Mesenchymal stem cell (in vitro differentiated cells and primary cell): ENCODE data around the gene RFTN2.
"Not testable (repeated sequence)": the region's sequence is repeated elsewhere in the genome, so short reads cannot be mapped to it uniquely, and the experiment has no call there.

ENCODE experiments used
- DNase-seq: peaks from one replicate; pipeline ENCODE4 v3.0.0-alpha.2; 2013
- H2AFZ ChIP-seq: one replicate; pipeline ENCODE4 v1.6.1; 2013; ENCODE audit warnings: low read depth, mild to moderate bottlenecking, control low read depth, inconsistent platforms, low read length, moderate library complexity
- H2AK5ac ChIP-seq: 2 replicates; pipeline ENCODE4 v1.6.1; 2013; ENCODE audit warnings: low read length, moderate library complexity, mild to moderate bottlenecking, inconsistent platforms; ENCODE audit not compliant: severe bottlenecking
- H2BK120ac ChIP-seq: one replicate; pipeline ENCODE4 v1.6.1; 2013; ENCODE audit warnings: low read depth, mild to moderate bottlenecking, inconsistent platforms, low read length, moderate library complexity
- H2BK12ac ChIP-seq, 2 experiments: one replicate each; pipeline ENCODE4 v1.6.1; 2013; ENCODE audit warnings: inconsistent platforms in 2 of 2, low read length in 2 of 2, mild to moderate bottlenecking in 2 of 2, moderate library complexity in 2 of 2, control low read depth in 1 of 2
- H2BK15ac ChIP-seq: one replicate; pipeline ENCODE4 v1.6.1; 2013; ENCODE audit warnings: mild to moderate bottlenecking, low read depth, inconsistent platforms; ENCODE audit not compliant: poor library complexity, severe bottlenecking
- H2BK5ac ChIP-seq: 2 replicates; pipeline ENCODE4 v1.6.1; 2013; ENCODE audit warnings: low read depth, mild to moderate bottlenecking, low read length, control low read depth, inconsistent platforms; ENCODE audit not compliant: poor library complexity, severe bottlenecking
- H3K14ac ChIP-seq, 2 experiments: one replicate each; pipeline ENCODE4 v1.6.1; 2013; ENCODE audit warnings: inconsistent platforms in 2 of 2, low read length in 2 of 2, control low read depth in 1 of 2, mild to moderate bottlenecking in 1 of 2, moderate library complexity in 1 of 2
- H3K18ac ChIP-seq, 2 experiments: one replicate each; pipeline ENCODE4 v1.6.1; 2013; ENCODE audit warnings: inconsistent platforms in 2 of 2, low read length in 2 of 2, control low read depth in 1 of 2, low read depth in 1 of 2, mild to moderate bottlenecking in 1 of 2
- H3K23ac ChIP-seq, 2 experiments: one replicate each; pipeline ENCODE4 v1.6.1; 2013; ENCODE audit warnings: inconsistent platforms in 2 of 2, low read length in 2 of 2, mild to moderate bottlenecking in 2 of 2, moderate library complexity in 2 of 2, control low read depth in 1 of 2
- H3K27ac ChIP-seq: 2 replicates; pipeline ENCODE4 v1.5.1; 2013; ENCODE audit warnings: mild to moderate bottlenecking, moderate library complexity, low read length, control low read depth, inconsistent platforms; ENCODE audit not compliant: poor library complexity, severe bottlenecking
- H3K27me3 ChIP-seq, 2 experiments: 2 replicates each; pipeline versions ENCODE4 v1.6.1 to v1.7.0; 2013; ENCODE audit warnings: low read length in 2 of 2, mild to moderate bottlenecking in 2 of 2, moderate library complexity in 2 of 2, control low read depth in 1 of 2, inconsistent platforms in 1 of 2; ENCODE audit not compliant: control insufficient read depth in 1 of 2, insufficient read depth in 1 of 2
- H3K36me3 ChIP-seq, 2 experiments: 2 replicates each; pipeline versions ENCODE4 v1.6.1 to v1.7.0; 2013; ENCODE audit warnings: low read length in 2 of 2, control low read depth in 1 of 2, inconsistent platforms in 1 of 2, low read depth in 1 of 2, mild to moderate bottlenecking in 1 of 2; ENCODE audit not compliant: insufficient read depth in 2 of 2, control insufficient read depth in 1 of 2
- H3K4ac ChIP-seq, 2 experiments: one replicate each; pipeline ENCODE4 v1.6.1; 2013; ENCODE audit warnings: inconsistent platforms in 2 of 2, low read length in 2 of 2, mild to moderate bottlenecking in 2 of 2, moderate library complexity in 2 of 2, control low read depth in 1 of 2, low read depth in 1 of 2
- H3K4me1 ChIP-seq: 2 replicates; pipeline ENCODE4 v1.6.1; 2013; ENCODE audit warnings: low read depth, low read length, control low read depth; ENCODE audit not compliant: control insufficient read depth, insufficient read depth
- H3K4me2 ChIP-seq: 2 replicates; pipeline ENCODE4 v1.6.1; 2013; ENCODE audit warnings: low read length, mild to moderate bottlenecking, inconsistent platforms; ENCODE audit not compliant: poor library complexity, severe bottlenecking
- H3K4me3 ChIP-seq, 2 experiments: 2 replicates each; pipeline versions ENCODE4 v1.5.1 to v1.7.0; 2013; ENCODE audit warnings: low read length in 2 of 2, mild to moderate bottlenecking in 2 of 2, control low read depth in 1 of 2, low read depth in 1 of 2; ENCODE audit not compliant: insufficient read depth in 1 of 2
- H3K79me1 ChIP-seq: replicated peaks from 2 replicates; pipeline ENCODE4 v1.6.1; 2013; ENCODE audit warnings: mild to moderate bottlenecking, control low read depth, low read length, inconsistent platforms; ENCODE audit not compliant: poor library complexity, severe bottlenecking
- H3K9ac ChIP-seq: 2 replicates; pipeline ENCODE4 v1.7.0; 2013; ENCODE audit warnings: mild to moderate bottlenecking, low read length, moderate library complexity
- H3K9me3 ChIP-seq: 2 replicates; pipeline ENCODE4 v1.7.0; 2013; ENCODE audit warnings: mild to moderate bottlenecking, low read length; ENCODE audit not compliant: control insufficient read depth
- H4K8ac ChIP-seq: one replicate; pipeline ENCODE4 v1.6.1; 2013; ENCODE audit warnings: inconsistent platforms, mild to moderate bottlenecking, low read length, moderate library complexity
- H4K91ac ChIP-seq: one replicate; pipeline ENCODE4 v1.6.1; 2013; ENCODE audit warnings: mild to moderate bottlenecking, low read length, inconsistent platforms
- WGBS: methylation state at CpG from one replicate; pipeline ENCODE4 v1.1.7; 2013; ENCODE audit warnings: mixed read lengths; 5-methylcytosine and 5-hydroxymethylcytosine counted together

RFTN2 gene

DNA sequence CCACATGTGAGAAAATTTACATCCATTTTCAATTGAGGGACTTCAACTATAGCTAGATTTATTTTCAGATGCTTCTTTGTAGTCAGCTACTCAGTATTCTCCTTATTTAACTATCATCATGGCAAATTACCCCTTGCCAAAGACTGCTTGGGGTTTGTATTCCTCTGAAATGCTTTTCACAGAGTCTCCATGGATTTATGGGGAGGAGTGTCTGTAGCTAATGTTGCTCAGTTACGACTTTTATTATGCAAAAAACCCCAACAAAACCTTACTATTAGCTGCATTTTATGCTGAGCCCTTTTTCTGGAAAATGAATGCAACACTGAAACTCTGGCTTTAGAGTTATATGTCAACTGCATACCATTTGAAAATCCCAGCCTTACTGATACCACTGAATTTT lies 78.6 kb downstream of the RFTN2 start:
- Histone ChIP-seq H3K4me2 (no peak overlapping the region), H3K9ac (no peak overlapping the region), H2AFZ (no peak overlapping the region), H3K14ac (no peak overlapping the region), H3K4ac (no peak overlapping the region), H3K27me3 (no peaks in the 10 kb centered on the region), H3K4me3 (no peak overlapping the region), H3K27ac (no peak overlapping the region), H4K8ac (no peak overlapping the region), H2AK5ac (no peak overlapping the region), H3K18ac (no peak overlapping the region), H3K79me1 (peaks cover 2% of the 10 kb centered on the region), H3K23ac (no peak overlapping the region), H2BK5ac (no peak overlapping the region), H3K36me3 (peaks cover 0 to 3% of the 10 kb centered on the region in 2 experiments), H3K9me3 (no peaks in the 10 kb centered on the region), H2BK120ac (no peak overlapping the region), H4K91ac (no peak overlapping the region), H2BK12ac (no peak overlapping the region), H2BK15ac (no peak overlapping the region), H3K4me1 (no peaks in the 10 kb centered on the region)
- no peak for DNase-seq
- WGBS = 100% methylated on average over 1 of the region's 1 CpG

DNA sequence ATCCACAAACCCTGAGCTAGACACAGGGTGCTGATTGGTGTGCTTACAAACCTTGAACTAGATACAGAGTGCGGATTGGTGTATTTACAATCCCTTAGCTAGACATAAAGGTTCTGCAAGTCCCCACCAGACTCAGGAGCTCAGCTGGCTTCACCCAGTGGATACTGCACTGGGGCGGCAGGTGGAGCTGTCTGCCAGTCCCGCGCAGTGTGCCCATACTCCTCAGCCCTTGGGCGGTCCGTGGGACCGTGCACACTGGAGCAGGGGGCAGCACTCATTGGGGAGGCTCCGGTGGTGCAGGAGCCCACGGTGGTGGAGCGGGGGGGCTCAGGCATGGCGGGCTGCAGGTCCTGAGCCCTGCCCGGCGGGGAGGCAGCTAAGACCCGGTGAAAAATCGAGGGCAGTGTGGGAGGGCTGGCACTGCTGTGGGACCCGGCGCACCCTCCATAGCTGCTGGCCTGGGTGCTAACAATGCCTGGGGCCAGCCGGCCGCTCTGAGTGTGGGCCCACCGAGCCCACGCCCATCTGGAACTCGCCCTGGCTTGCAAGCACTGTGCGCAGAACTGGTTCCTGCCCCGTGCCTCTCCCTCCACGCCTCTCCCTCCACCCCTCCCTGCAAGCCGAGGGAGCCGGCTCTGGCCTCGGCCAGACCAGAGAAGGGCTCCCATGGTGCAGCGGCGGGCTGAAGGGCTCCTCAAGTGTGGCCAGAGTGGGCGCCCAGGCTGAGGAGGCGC lies 83.9 kb downstream of the RFTN2 start:
- WGBS = 97% methylated on average over 30 of the region's 32 CpGs

DNA sequence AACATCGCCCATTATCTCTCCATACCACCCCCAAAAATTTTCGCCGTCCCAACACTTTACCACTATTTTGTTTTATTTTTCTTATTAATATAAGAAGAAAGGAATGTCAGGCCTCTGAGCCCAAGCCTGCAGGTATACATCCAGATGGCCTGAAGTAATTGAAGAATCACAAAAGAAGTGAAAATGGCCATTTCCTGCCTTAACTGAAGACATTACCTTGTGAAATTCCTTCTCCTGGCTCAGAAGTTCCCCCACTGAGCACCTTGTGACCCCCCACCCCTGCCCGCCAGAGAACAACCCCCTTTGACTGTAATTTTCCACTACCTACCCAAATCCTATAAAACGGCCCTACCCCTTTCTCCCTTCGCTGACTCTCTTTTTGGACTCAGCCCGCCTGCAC lies 88.1 kb downstream of the RFTN2 start:
- not testable (repeated sequence) for H2BK5ac ChIP-seq, H3K14ac ChIP-seq, H3K18ac ChIP-seq, H3K9ac ChIP-seq, H2AK5ac ChIP-seq, H3K4me2 ChIP-seq, H3K27me3 ChIP-seq, H3K27ac ChIP-seq, DNase-seq, H2AFZ ChIP-seq, H4K8ac ChIP-seq, H2BK15ac ChIP-seq, H3K4me3 ChIP-seq, H3K4ac ChIP-seq, H3K79me1 ChIP-seq, H3K9me3 ChIP-seq, H4K91ac ChIP-seq, H2BK120ac ChIP-seq, H3K23ac ChIP-seq, H3K4me1 ChIP-seq, H2BK12ac ChIP-seq
- 89% methylated on average over 4 of the region's 7 CpGs for WGBS
- peaks cover 4 to 13% of the 10 kb centered on the region in 2 experiments for H3K36me3 ChIP-seq

More for the DNA sequence above, 83.9 kb downstream of the RFTN2 start:
- no peak for DNase-seq
- Histone ChIP-seq H2BK12ac (no peak overlapping the region), H3K9me3 (no peaks in the 10 kb centered on the region), H4K91ac (no peak overlapping the region), H3K4ac (no peak overlapping the region), H3K36me3 (peaks cover 4 to 13% of the 10 kb centered on the region in 2 experiments), H2BK5ac (no peak overlapping the region), H3K27ac (no peak overlapping the region), H3K27me3 (no peaks in the 10 kb centered on the region), H3K18ac (no peak overlapping the region), H3K4me2 (no peak overlapping the region), H2BK15ac (peak overlapping the region; percentile 48), H3K9ac (no peak overlapping the region), H3K23ac (peak overlapping the region in 1 of 2 experiments; percentile 24), H2AK5ac (no peak overlapping the region), H3K14ac (no peak overlapping the region), H2AFZ (no peak overlapping the region), H4K8ac (no peak overlapping the region), H2BK120ac (no peak overlapping the region), H3K79me1 (peaks cover 4% of the 10 kb centered on the region), H3K4me3 (no peak overlapping the region), H3K4me1 (no peaks in the 10 kb centered on the region)

DNA sequence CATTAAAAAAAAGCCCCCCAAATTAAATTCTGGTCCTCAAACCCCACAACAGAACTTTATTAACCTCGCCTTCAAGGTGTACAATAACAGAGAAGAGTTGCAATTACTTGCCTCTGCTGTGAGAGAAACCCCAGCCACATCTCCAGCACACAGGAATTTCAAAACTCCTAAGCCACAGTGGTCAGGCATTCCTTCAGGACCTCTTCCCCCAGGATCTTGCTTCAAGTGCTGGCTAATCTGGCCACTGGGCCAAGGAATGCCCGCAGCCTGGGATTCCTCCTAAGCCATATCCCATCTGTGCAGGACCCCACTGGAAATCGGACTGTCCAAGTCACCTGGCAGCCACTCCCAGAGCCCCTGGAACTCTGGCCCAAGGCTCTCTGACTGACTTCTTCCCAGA lies 95.2 kb downstream of the RFTN2 start:
- not testable (repeated sequence) for H3K4me2 ChIP-seq, H4K8ac ChIP-seq, H3K4me1 ChIP-seq, H4K91ac ChIP-seq, H2BK15ac ChIP-seq, H3K4ac ChIP-seq, H2BK5ac ChIP-seq, H2BK120ac ChIP-seq, H2AFZ ChIP-seq, H2BK12ac ChIP-seq, H3K9ac ChIP-seq, H3K36me3 ChIP-seq, H3K79me1 ChIP-seq, H3K27me3 ChIP-seq, H3K23ac ChIP-seq, H3K9me3 ChIP-seq, H3K27ac ChIP-seq, H3K14ac ChIP-seq, DNase-seq, H3K4me3 ChIP-seq, H2AK5ac ChIP-seq, H3K18ac ChIP-seq
- WGBS = 92% methylated on average over 3 of the region's 3 CpGs
